ENCODE measurements around the gene FAM221A. TPM values are rescaled to one million over a fixed set of nuclear protein-coding genes. Genes with fewer than 3 reads are reported as not detected.

The FAM221A gene
- total RNA-seq, 3 donors from 2014 or later = 8.4 to 16.0 (median 13.4) TPM

- peaks cover 26% of the 10 kb centered on the region for H3K9me3 ChIP-seq
- H3K4me3 ChIP-seq = no peak overlapping the region
- no peak for ATAC-seq
- H3K4me1 ChIP-seq (ENCODE audit: low read depth) = no peaks in the 10 kb centered on the region
- H3K36me3 ChIP-seq (ENCODE audit: low read depth) = no peaks in the 10 kb centered on the region
- DNase-seq = no peak
- intact Hi-C loops (cut with DNase I, micrococcal nuclease) = no loop called here
- no peak for TF ChIP-seq CTCF (IDR thresholded peaks at IDR 0.05)
Observed at GRCh38 chr7:23655433-23655832, 24.6 kb upstream of the FAM221A start.

DNA sequence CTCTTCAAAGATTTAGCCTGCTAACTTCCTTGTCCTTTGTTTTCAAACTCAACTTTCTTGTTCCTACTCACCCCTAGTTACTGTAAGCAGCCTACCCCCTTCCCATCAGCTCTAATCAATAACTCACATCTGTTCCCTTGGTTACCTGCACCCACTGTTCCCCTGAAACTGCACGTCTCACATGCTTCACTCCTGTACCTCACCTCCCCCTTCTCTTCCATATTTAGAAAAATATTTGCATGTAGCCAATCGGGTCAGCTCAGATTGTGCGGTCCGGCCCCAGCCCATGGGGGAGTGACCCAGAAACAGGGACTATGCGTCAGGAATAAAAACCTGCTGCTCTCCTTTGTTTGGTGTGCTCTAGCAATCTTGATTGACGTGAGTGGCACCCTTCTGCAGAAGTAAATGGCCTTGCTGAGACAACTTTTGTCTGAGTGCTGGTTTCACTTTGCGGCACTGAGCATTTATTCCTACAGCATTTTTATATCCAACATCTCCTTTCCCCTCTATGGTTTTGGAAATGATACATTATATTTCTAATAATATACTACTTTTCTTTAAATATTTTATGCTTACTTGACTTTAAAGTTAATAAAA, 21.1 kb upstream of the FAM221A start:
- intact Hi-C loops (cut with DNase I, micrococcal nuclease) = no loop called here
- no peak for DNase-seq

DNA sequence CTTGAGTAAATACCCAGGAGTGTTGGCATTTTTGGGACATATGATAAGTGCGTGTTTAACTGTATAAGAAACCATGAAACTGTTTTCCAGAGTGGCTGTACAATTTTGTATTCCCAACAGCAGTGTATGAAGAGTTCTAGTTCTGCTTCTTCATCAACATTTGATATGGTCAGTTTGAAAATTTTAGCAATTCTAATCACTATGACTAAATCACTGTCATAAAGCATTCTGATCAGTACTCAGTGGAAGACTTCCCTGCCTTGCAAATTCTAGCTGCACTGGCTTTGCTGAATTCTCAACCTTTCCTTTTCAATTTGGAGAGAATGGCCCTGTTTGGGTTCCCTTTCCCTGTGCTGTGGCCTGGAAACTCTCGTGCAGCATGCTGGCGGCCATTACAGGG, 18.6 kb upstream of the FAM221A start:
- H3K36me3 ChIP-seq (ENCODE audit: low read depth) = no peaks in the 10 kb centered on the region
- H3K4me3 ChIP-seq = no peak overlapping the region
- no peaks in the 10 kb centered on the region for H3K4me1 ChIP-seq (ENCODE audit: low read depth)
- intact Hi-C loops (cut with DNase I, micrococcal nuclease) = no loop called here
- H3K9me3 ChIP-seq = peaks cover 12% of the 10 kb centered on the region
- DNase-seq (no peak), ATAC-seq (no peak)
- no peak for TF ChIP-seq CTCF (IDR thresholded peaks at IDR 0.05)

More for the DNA sequence above, 21.1 kb upstream of the FAM221A start:
- no peak for ATAC-seq
- no peak overlapping the region for H3K4me3 ChIP-seq
- H3K9me3 ChIP-seq = peaks cover 18% of the 10 kb centered on the region
- H3K4me1 ChIP-seq (ENCODE audit: low read depth) = no peaks in the 10 kb centered on the region
- TF ChIP-seq CTCF (IDR thresholded peaks at IDR 0.05) = no peak
- no peaks in the 10 kb centered on the region for H3K36me3 ChIP-seq (ENCODE audit: low read depth)

GRCh38 chr7:23662124-23662983, 17.6 kb upstream of the FAM221A start:
- no peak for ATAC-seq
- peaks cover 12% of the 10 kb centered on the region for H3K9me3 ChIP-seq
- H3K4me3 ChIP-seq = no peak overlapping the region
- TF ChIP-seq CTCF (IDR thresholded peaks at IDR 0.05) = no peak
- DNase-seq = no peak
- intact Hi-C loops (cut with DNase I, micrococcal nuclease) = no loop called here
- H3K36me3 ChIP-seq (ENCODE audit: low read depth) = no peaks in the 10 kb centered on the region
- H3K4me1 ChIP-seq (ENCODE audit: low read depth) = no peaks in the 10 kb centered on the region

- no peaks in the 10 kb centered on the region for H3K36me3 ChIP-seq (ENCODE audit: low read depth)
- ATAC-seq (no peak), DNase-seq (no peak)
- peaks cover 12% of the 10 kb centered on the region for H3K9me3 ChIP-seq
- intact Hi-C loops (cut with DNase I, micrococcal nuclease) = no loop called here
- no peak for TF ChIP-seq CTCF (IDR thresholded peaks at IDR 0.05)
- no peak overlapping the region for H3K4me3 ChIP-seq
- no peaks in the 10 kb centered on the region for H3K4me1 ChIP-seq (ENCODE audit: low read depth)
Observed at GRCh38 chr7:23662984-23663313, 17.1 kb upstream of the FAM221A start.

Data from mucosa of descending colon (tissue), 3 donors.